ENCODE measurements around the gene NRXN2. TPM values are rescaled to one million over a fixed set of nuclear protein-coding genes. Genes with fewer than 3 reads are reported as not detected.
"Not testable (repeated sequence)": the region's sequence is repeated elsewhere in the genome, so short reads cannot be mapped to it uniquely, and the experiment has no call there.

NRXN2 gene
- total and polyA plus RNA-seq, 5 donors from 2014 or later = 0.42 TPM; not detected in 4

DNA sequence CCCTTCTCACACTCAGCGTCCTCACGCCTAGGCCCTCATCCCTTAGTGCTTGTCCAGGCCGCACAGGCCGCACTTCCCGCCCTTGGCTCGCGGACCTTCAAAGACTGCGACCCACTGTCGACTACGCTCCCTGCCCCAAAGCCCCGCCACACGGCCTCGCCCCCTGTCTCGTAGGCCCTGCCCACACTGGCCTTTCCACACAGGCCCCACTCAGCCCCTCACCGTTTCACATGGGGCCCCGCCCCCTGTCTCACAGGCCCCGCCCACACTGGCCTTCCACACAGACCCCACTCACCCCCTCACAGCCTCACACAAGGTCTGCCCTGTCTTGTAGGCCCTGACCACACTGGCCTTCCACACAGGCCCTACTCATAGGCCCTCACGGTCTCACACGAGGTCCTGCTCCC lies 11.0 kb downstream of the NRXN2 start:
- H3K36me3 Mint-ChIP-seq = no peaks in the 10 kb centered on the region
- ATAC-seq (ENCODE audit: low read depth in 2 of 2) = no peak
- no peak overlapping the region for H3K4me3 ChIP-seq (ENCODE audit: low read depth, low read length)
- no peak overlapping the region for H3K27ac Mint-ChIP-seq
- DNase-seq = no peak
- peaks cover 0 to 25% (median 8%) of the 10 kb centered on the region in 4 donors for H3K4me1 Mint-ChIP-seq
- peaks cover 17% of the 10 kb centered on the region for H3K4me1 ChIP-seq (ENCODE audit: control insufficient read depth, insufficient read depth, low read length, poor library complexity, severe bottlenecking)
- no peaks in the 10 kb centered on the region for H3K9me3 Mint-ChIP-seq
- peaks cover 60% of the 10 kb centered on the region for H3K27me3 Mint-ChIP-seq
- H3K4me3 Mint-ChIP-seq = peak overlapping the region in 2 of 4 donors; percentile 11 to 48
- H3K36me3 ChIP-seq (ENCODE audit: control insufficient read depth, insufficient read depth, low read length) = no peaks in the 10 kb centered on the region
- no peaks in the 10 kb centered on the region for H3K9me3 ChIP-seq (ENCODE audit: control insufficient read depth in 2 of 2, low read length in 2 of 2)
- peaks cover 23% of the 10 kb centered on the region for H3K27me3 ChIP-seq (ENCODE audit: control insufficient read depth, insufficient read depth, low read length)
- H3K27ac ChIP-seq (ENCODE audit: insufficient read depth, low read length, poor library complexity, severe bottlenecking) = no peak overlapping the region

- no peak for DNase-seq
- H3K4me3 ChIP-seq (ENCODE audit: low read depth, low read length) = no peak overlapping the region
- peak overlapping the region in 2 of 4 donors; percentile 11 to 49 for H3K4me3 Mint-ChIP-seq
- H3K27me3 Mint-ChIP-seq = peaks cover 57% of the 10 kb centered on the region
- no peak for ATAC-seq (ENCODE audit: low read depth in 2 of 2)
- H3K4me1 ChIP-seq (ENCODE audit: control insufficient read depth, insufficient read depth, low read length, poor library complexity, severe bottlenecking) = peaks cover 17% of the 10 kb centered on the region
- H3K9me3 ChIP-seq (ENCODE audit: control insufficient read depth in 2 of 2, low read length in 2 of 2) = no peaks in the 10 kb centered on the region
- H3K27ac Mint-ChIP-seq = no peak overlapping the region
- H3K36me3 Mint-ChIP-seq = no peaks in the 10 kb centered on the region
- peaks cover 26% of the 10 kb centered on the region for H3K27me3 ChIP-seq (ENCODE audit: control insufficient read depth, insufficient read depth, low read length)
- H3K4me1 Mint-ChIP-seq = peaks cover 0 to 25% (median 8%) of the 10 kb centered on the region in 4 donors
- H3K9me3 Mint-ChIP-seq = no peaks in the 10 kb centered on the region
- no peak overlapping the region for H3K27ac ChIP-seq (ENCODE audit: insufficient read depth, low read length, poor library complexity, severe bottlenecking)
- H3K36me3 ChIP-seq (ENCODE audit: control insufficient read depth, insufficient read depth, low read length) = no peaks in the 10 kb centered on the region
Observed at GRCh38 chr11:64711138-64711955, 11.7 kb downstream of the NRXN2 start.

GRCh38 chr11:64710418-64711137 lies 12.4 kb downstream of the NRXN2 start:
- Mint-ChIP-seq H3K4me3 (peak overlapping the region in 1 of 4 donors; percentile 49), H3K9me3 (no peaks in the 10 kb centered on the region), H3K27me3 (peaks cover 55% of the 10 kb centered on the region), H3K4me1 (peaks cover 0 to 25% (median 8%) of the 10 kb centered on the region in 4 donors), H3K27ac (no peak overlapping the region), H3K36me3 (no peaks in the 10 kb centered on the region)
- Histone ChIP-seq H3K4me3 (ENCODE audit: low read depth, low read length) (no peak overlapping the region), H3K4me1 (ENCODE audit: control insufficient read depth, insufficient read depth, low read length, poor library complexity, severe bottlenecking) (peaks cover 17% of the 10 kb centered on the region), H3K27me3 (ENCODE audit: control insufficient read depth, insufficient read depth, low read length) (peaks cover 27% of the 10 kb centered on the region), H3K36me3 (ENCODE audit: control insufficient read depth, insufficient read depth, low read length) (no peaks in the 10 kb centered on the region), H3K9me3 (ENCODE audit: control insufficient read depth in 2 of 2, low read length in 2 of 2) (no peaks in the 10 kb centered on the region), H3K27ac (ENCODE audit: insufficient read depth, low read length, poor library complexity, severe bottlenecking) (no peak overlapping the region)
- ATAC-seq (ENCODE audit: low read depth in 2 of 2) (no peak), DNase-seq (no peak)

DNA sequence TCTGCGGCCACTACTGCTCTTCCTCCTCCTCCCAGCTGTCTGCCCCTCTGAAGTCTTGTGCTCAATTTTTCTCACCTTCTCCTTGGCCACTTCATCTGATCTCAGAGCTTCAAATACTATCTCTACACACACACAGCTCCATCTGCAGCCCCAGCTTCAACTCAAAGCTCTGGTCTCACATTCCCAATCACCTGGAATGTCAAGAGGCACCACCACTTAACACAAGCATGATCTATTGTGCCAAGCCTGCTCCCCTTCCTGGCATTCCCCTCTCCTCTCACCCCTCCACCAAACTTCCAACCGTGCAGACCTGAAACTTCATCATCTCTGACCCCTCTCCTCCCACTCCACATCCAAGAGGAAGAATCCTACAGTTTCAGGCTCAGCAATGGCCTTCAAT lies 17.5 kb downstream of the NRXN2 start:
- Histone ChIP-seq H3K27me3 (ENCODE audit: control insufficient read depth, insufficient read depth, low read length) (peaks cover 27% of the 10 kb centered on the region), H3K36me3 (ENCODE audit: control insufficient read depth, insufficient read depth, low read length) (no peaks in the 10 kb centered on the region), H3K4me1 (ENCODE audit: control insufficient read depth, insufficient read depth, low read length, poor library complexity, severe bottlenecking) (no peaks in the 10 kb centered on the region), H3K9me3 (ENCODE audit: control insufficient read depth in 2 of 2, low read length in 2 of 2) (no peaks in the 10 kb centered on the region), H3K4me3 (ENCODE audit: low read depth, low read length) (no peak overlapping the region), H3K27ac (ENCODE audit: insufficient read depth, low read length, poor library complexity, severe bottlenecking) (no peak overlapping the region)
- H3K36me3 Mint-ChIP-seq = no peaks in the 10 kb centered on the region
- H3K27me3 Mint-ChIP-seq = peaks cover 34% of the 10 kb centered on the region
- H3K27ac Mint-ChIP-seq = no peak overlapping the region
- DNase-seq = no peak
- H3K9me3 Mint-ChIP-seq = no peaks in the 10 kb centered on the region
- no peak overlapping the region for H3K4me3 Mint-ChIP-seq
- no peak for ATAC-seq (ENCODE audit: low read depth in 2 of 2)
- no peaks in the 10 kb centered on the region for H3K4me1 Mint-ChIP-seq

GRCh38 chr11:64703048-64703447 lies 19.9 kb downstream of the NRXN2 start:
- peaks cover 24% of the 10 kb centered on the region for H3K27me3 Mint-ChIP-seq
- no peaks in the 10 kb centered on the region for H3K4me1 ChIP-seq (ENCODE audit: control insufficient read depth, insufficient read depth, low read length, poor library complexity, severe bottlenecking)
- no peak overlapping the region for H3K27ac ChIP-seq (ENCODE audit: insufficient read depth, low read length, poor library complexity, severe bottlenecking)
- H3K9me3 ChIP-seq (ENCODE audit: control insufficient read depth in 2 of 2, low read length in 2 of 2) = no peaks in the 10 kb centered on the region
- no peaks in the 10 kb centered on the region for H3K4me1 Mint-ChIP-seq
- no peak overlapping the region for H3K27ac Mint-ChIP-seq
- DNase-seq = no peak
- no peaks in the 10 kb centered on the region for H3K9me3 Mint-ChIP-seq
- H3K36me3 ChIP-seq (ENCODE audit: control insufficient read depth, insufficient read depth, low read length) = no peaks in the 10 kb centered on the region
- no peak for ATAC-seq (ENCODE audit: low read depth in 2 of 2)
- no peaks in the 10 kb centered on the region for H3K36me3 Mint-ChIP-seq
- no peak overlapping the region for H3K4me3 ChIP-seq (ENCODE audit: low read depth, low read length)
- H3K27me3 ChIP-seq (ENCODE audit: control insufficient read depth, insufficient read depth, low read length) = peaks cover 15% of the 10 kb centered on the region
- H3K4me3 Mint-ChIP-seq = no peak overlapping the region

DNA sequence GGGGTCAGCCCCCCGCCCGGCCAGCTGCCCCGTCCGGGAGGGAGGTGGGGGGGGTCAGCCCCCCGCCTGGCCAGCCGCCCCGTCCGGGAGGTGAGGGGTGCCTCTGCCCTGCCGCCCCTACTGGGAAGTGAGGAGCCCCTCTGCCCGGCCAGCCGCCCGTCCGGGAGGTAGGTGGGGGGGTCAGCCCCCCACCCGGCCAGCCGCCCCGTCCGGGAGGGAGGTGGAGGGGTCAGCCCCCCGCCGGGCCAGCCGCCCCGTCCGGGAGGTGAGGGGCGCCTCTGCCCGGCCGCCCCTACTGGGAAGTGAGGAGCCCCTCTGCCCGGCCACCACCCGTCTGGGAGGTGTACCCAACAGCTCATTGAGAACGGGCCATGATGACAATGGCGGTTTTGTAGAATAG lies 21.0 kb downstream of the NRXN2 start:
- not testable (repeated sequence) for H3K9me3 Mint-ChIP-seq; DNase-seq; H3K27ac Mint-ChIP-seq; H3K9me3 ChIP-seq (ENCODE audit: control insufficient read depth in 2 of 2, low read length in 2 of 2); H3K4me1 Mint-ChIP-seq; H3K4me3 ChIP-seq (ENCODE audit: low read depth, low read length); H3K36me3 Mint-ChIP-seq; ATAC-seq (ENCODE audit: low read depth in 2 of 2); H3K27ac ChIP-seq (ENCODE audit: insufficient read depth, low read length, poor library complexity, severe bottlenecking); H3K36me3 ChIP-seq (ENCODE audit: control insufficient read depth, insufficient read depth, low read length); H3K4me1 ChIP-seq (ENCODE audit: control insufficient read depth, insufficient read depth, low read length, poor library complexity, severe bottlenecking); H3K4me3 Mint-ChIP-seq
- H3K27me3 ChIP-seq (ENCODE audit: control insufficient read depth, insufficient read depth, low read length) = peaks cover 15% of the 10 kb centered on the region
- H3K27me3 Mint-ChIP-seq = peaks cover 24% of the 10 kb centered on the region

DNA sequence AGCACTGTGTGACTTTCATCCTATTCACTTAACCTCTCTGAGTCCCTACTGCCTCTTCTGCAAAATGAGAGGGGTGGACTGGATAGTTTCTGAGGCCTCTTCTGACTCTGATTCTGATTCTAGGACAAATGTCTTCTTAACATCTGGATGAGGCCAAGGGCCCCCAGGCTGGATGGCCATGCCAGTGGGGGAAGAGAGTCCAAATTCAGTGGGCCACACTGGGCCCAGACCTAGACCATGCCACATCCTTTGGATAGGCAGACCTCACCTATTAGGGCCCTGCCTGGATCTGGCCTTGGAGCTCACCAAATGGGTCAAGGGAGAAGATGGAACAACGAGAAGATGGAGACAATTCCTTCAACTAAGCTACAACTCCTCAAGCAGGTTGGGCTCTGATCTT lies 24.6 kb downstream of the NRXN2 start:
- Mint-ChIP-seq H3K27me3 (peaks cover 23% of the 10 kb centered on the region), H3K36me3 (no peaks in the 10 kb centered on the region), H3K9me3 (peaks cover 0 to 3% (median 0%) of the 10 kb centered on the region in 7 donors), H3K27ac (no peak overlapping the region), H3K4me3 (no peak overlapping the region), H3K4me1 (peaks cover 0 to 2% (median 0%) of the 10 kb centered on the region in 4 donors)
- peaks cover 5% of the 10 kb centered on the region for H3K27me3 ChIP-seq (ENCODE audit: control insufficient read depth, insufficient read depth, low read length)
- H3K4me1 ChIP-seq (ENCODE audit: control insufficient read depth, insufficient read depth, low read length, poor library complexity, severe bottlenecking) = no peaks in the 10 kb centered on the region
- DNase-seq (no peak), ATAC-seq (ENCODE audit: low read depth in 2 of 2) (no peak)
- no peak overlapping the region for H3K27ac ChIP-seq (ENCODE audit: insufficient read depth, low read length, poor library complexity, severe bottlenecking)
- H3K9me3 ChIP-seq (ENCODE audit: control insufficient read depth in 2 of 2, low read length in 2 of 2) = no peaks in the 10 kb centered on the region
- H3K4me3 ChIP-seq (ENCODE audit: low read depth, low read length) = no peak overlapping the region
- no peaks in the 10 kb centered on the region for H3K36me3 ChIP-seq (ENCODE audit: control insufficient read depth, insufficient read depth, low read length)
